Measurements from ENCODE around the gene ABCB9. TPM values are rescaled to one million over a fixed set of nuclear protein-coding genes. Genes with fewer than 3 reads are reported as not detected.

Gene ABCB9
- polyA plus RNA-seq, 1 donor: 8.4 TPM

Other genes with a start within 250 kb of the ABCB9 start
- gene HCAR3, start 249.7 kb downstream of the ABCB9 start, polyA plus RNA-seq (ENCODE audit: insufficient read length): 0.30 TPM
- 3.0 TPM for gene HCAR1, start 235.6 kb downstream of the ABCB9 start, polyA plus RNA-seq (ENCODE audit: insufficient read length)
- 110 TPM for gene DENR, start 213.6 kb downstream of the ABCB9 start, polyA plus RNA-seq (ENCODE audit: insufficient read length)
- 0.60 TPM for gene CCDC62, start 191.9 kb downstream of the ABCB9 start, polyA plus RNA-seq (ENCODE audit: insufficient read length)
- gene HIP1R, start 131.0 kb downstream of the ABCB9 start, polyA plus RNA-seq (ENCODE audit: insufficient read length): 82.4 TPM
- 23.3 TPM for gene VPS37B, start 70.3 kb downstream of the ABCB9 start, polyA plus RNA-seq (ENCODE audit: insufficient read length)
- gene OGFOD2, start 8.8 kb upstream of the ABCB9 start, polyA plus RNA-seq (ENCODE audit: insufficient read length): 14.5 TPM
- gene ARL6IP4, start 14.2 kb upstream of the ABCB9 start, polyA plus RNA-seq (ENCODE audit: insufficient read length): 152 TPM
- 6.5 TPM for gene PITPNM2, start 184.6 kb upstream of the ABCB9 start, polyA plus RNA-seq (ENCODE audit: insufficient read length)

Measured in left kidney (tissue), 1 donor.